Fibroblast of skin of abdomen (primary cell): Measurements from ENCODE around the gene NELFB.
"Not testable (repeated sequence)": the region's sequence is repeated elsewhere in the genome, so short reads cannot be mapped to it uniquely, and the experiment has no call there.

Source experiments
- DNase-seq: peaks from one replicate; pipeline ENCODE4 v3.0.0-alpha.2; 2013

NELFB gene

DNA sequence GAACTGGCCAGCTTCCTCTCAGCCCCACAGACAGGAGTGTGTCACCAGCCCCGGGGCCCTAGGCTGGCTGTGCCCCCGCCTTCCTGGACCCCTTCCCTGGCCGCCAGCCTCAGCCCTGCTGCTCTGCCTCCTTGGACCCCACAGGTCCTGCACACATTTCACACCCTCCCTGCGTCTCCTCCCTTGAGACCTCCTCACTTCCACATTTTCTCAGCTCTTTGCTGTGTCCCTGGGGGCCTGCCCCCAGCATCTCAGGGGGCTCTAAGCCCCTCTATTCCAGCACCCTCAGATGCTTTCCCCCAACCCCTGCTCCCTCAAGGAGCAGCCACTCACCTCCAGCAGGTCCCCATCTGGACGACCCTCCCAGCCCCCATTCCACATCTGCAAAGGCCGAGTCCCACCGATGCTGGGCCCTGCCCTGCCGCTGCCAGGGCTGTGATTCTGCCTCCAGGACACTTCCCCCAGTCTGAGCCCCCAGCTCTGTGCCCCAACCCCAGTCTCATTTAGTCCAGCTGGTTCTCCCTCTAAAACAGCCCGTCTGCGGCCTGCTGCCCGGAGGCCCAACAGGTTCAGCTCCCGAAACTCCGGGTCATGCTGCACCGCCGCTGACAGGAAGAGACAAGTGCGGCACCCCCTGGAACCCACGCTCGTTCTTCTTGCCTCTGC, 20.2 kb upstream of the NELFB start:
- DNase-seq, result no peak

- no peak for DNase-seq
These were observed 19.5 kb upstream of the NELFB start for GRCh38 chr9:137235424-137236237.

DNA sequence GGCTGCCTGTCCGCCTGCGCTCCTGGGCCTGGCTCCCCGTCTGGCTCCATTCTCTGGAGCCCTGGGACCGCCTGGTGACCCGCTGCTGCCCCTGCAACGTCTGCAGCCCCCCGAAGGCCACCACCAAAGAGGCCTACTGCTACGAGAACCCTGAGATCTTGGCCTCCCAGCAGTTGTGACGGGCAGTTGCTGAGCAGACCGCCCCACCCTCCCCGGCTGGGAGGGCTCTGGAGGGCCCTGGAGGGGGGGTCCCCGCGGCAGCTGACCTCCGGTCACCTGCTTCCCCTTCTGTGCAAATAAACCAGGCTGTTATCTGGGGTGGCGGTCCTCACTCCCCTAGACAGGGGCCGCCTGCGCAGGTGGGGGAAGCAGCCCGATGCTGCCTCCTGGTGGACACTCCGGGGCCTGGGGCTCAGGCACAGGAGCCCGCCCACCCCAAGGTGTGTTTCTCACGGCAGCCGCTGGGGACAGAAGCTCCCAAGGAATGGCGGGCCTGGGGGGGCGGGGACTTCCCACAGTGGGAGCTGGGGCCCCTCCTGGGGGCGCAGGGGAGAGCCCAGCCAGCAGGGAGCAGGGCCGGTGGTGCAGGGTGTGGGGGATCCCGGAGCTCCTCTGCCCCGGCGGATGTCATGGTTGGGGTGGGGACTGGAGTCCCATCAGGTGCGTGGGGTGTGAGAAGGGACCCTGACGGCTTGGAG, 18.7 kb upstream of the NELFB start:
- DNase-seq, result peak; percentile 72

DNA sequence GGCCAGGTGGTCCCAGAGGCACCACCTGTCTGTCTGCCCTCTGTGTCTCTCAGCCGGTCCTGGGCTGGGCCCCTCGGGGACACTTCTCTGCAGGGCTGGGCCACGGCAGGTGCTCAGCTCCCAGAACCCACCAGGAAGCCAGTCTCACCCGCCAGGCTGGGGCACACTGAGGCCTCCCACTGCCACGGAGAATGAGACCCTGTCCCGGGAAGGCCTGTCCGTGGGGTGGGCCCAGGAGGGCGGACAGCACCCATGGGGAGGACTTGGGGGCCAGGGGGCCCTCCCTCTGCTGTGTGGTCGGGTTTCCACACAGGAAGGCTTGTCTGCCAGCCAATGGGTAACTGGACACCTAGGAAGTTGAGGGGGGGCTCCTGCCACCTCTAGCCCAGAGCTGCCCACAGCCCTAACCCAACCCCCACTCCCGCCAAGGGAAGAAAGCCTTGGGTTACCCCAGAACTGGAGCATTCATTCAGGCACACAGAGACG, 18.1 kb upstream of the NELFB start:
- no peak for DNase-seq

DNA sequence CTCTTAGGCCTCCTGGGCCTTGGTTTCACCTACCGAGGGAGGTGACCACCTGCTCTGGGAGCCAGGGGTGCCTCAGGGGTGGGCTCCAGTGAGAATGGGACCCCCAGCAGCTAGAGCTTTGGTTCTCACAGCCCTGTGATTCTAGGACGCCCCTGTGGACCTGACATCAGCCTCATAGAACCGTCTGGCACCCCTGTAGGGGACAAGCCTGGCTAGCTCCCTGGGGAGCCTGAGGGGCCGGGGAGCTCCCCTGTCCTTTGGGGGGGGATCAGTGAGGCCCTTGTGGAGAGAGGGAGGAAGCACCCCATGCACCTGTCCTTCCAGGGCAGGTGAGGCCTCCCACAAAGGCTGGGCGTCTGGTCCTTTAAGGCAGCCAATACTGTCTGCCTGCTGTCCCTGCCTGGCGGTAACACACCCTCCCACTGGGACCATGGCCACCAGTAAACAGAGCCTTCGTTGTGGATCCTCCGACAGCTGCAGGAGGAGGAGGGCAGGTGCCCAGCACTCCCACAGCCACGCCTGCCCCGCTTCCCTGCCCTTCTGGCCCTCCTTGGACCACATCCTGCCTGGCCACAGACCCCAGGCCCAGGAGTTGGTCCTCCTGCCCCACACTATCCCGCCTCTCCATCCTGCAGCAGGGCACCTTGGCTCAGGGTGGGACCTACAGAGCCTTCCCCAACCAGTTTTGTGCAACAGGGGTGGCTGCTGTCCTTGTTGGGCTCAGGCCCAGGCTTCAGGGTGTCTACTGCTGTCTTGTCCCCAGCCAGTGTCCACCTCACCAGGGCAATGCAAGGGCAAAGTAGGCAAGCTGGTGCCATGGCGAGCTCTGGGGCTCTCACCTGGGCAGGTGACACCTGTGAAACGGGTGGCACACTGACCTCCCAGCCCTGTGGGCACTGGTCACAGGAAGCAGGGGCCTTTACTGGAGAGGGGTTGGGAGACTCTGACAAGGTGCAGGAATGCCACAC, 17.1 kb upstream of the NELFB start:
- DNase-seq, result no peak

DNA sequence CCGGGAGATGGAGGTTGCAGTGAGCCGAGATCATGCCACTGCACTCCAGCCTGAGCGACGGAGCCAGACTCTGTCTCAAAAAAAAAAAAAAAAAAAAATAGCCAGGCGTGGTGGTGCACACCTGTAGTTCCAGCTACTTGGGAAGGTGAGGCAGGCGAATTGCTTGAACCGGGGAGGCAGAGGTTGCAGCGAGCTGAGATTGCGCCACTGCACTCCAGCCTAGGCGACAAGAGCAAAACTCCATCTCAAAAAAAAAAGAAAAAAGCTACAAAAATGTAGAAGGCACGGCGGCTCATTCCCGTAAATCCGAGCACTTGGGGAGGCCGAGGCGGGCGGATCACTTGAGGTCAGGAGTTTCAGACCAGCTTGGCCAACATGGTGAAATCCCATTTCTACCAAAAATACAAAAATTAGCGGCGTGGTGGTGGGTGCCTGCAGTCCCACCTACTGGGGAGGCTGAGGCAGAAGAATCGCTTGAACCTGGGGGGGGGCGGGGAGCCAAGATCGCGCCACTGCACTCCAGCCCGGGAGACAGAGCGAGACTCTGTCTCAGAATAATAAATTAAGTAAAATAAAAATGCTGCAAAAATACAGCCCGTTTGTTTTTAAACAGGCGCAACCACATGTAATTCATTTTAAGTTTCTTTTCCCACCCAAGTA, 15.5 kb upstream of the NELFB start:
- not testable (repeated sequence) for DNase-seq

- DNase-seq, result peak; percentile 61
These were observed 14.7 kb upstream of the NELFB start for GRCh38 chr9:137240318-137240840.

GRCh38 chr9:137240841-137241489, 14.2 kb upstream of the NELFB start, which contains the start of gene TUBB4B:
TUBB4B (plus strand) TSS chr9:137241287; CDS start chr9:137241361, 74 bp downstream.
- DNase-seq, result peak; percentile 100

- peak; percentile 48 for DNase-seq
These were observed 13.4 kb upstream of the NELFB start for GRCh38 chr9:137241490-137242268.

- DNase-seq, result no peak
These were observed 12.6 kb upstream of the NELFB start for GRCh38 chr9:137242269-137243203.

DNA sequence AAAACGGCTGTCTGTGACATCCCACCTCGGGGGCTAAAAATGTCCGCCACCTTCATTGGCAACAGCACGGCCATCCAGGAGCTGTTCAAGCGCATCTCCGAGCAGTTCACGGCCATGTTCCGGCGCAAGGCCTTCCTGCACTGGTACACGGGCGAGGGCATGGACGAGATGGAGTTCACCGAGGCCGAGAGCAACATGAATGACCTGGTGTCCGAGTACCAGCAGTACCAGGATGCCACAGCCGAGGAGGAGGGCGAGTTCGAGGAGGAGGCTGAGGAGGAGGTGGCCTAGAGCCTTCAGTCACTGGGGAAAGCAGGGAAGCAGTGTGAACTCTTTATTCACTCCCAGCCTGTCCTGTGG, 11.9 kb upstream of the NELFB start:
- not testable (repeated sequence) for DNase-seq

DNA sequence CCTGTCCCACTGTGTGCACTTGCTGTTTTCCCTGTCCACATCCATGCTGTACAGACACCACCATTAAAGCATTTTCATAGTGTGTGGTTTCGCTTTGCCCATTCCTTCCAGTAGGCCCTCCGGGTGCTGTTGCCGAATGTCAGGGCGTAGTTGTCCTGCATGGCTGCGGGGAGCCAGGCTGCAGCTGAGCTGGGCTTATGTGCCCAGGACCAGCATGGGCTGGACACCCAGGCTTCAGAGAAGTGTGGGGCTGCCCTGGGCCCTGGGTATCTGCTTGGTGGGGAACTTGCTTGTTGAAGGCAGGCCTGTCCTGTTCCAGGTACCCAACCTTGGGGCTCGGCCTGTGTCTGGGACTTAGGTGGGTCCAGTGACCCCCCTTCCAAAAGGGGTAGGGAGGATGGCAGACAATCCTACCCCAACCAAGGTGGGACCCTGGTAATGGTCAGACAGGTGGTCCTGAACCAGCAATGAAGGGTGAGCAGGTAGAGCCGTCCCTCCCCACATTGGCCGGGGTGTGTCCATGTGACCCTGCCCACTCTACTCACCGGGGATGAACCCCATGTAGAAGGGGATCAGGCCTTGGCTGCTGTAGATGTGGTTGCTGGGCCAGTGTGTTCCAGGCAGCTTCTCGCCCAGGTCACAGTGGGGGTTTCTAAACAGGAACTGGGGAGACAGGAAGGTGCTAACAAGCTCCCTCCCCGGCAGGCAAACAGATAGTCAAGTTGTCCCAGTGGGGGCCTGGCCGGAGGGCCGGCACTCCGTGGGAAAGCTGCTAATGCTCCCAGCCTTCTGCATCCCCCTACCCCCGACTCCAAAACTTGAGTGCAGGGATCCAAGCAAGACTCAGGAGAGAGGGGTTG, 11.3 kb upstream of the NELFB start:
- no peak for DNase-seq

DNA sequence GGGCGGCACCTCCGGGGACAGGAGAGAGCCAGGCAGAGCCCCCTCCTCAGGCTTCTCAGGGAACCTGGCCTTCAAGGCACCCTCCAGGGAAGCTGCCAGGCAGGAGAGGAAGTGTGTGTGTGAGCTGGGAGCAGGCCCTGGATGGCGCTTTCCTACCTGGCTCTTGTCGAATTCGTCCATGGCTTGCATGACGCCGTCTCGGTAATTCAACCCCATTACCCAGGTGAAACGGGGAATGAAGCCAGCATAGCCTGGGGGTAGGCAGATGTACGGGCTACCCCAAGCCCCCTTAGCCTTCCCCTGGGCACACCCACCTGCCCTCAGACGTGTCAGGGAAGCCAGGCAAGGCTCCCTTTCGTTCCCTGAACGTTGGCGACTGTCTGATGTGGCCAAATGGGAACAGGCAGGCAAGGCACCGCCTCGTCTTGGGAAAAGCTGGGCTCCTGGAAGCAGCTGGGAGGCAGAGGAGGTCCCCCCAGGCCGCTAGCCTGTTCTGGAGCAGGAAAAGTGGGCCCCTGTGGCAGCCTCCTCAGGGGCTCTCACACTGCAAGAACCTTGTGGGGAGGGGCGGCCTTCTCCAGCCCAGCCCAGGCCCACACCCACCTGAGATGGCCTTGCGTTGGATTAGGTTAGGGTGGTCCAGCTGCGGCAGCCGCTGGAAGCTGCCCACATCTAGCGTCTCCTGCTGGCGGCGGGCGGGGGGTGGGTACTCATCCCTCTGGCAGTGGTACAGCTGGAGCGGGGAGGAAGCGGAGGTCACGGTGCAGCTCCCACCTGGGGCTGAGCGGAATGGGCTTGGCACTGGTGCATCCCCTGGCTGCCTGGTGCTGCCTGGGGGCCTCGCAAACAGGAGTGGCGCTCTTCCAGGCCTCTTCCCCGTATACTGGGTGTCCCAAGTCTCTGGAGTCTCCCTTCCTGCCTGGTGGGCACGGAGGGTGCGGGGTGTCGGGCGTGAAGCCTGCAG, 10.4 kb upstream of the NELFB start:
- DNase-seq, result no peak

DNA sequence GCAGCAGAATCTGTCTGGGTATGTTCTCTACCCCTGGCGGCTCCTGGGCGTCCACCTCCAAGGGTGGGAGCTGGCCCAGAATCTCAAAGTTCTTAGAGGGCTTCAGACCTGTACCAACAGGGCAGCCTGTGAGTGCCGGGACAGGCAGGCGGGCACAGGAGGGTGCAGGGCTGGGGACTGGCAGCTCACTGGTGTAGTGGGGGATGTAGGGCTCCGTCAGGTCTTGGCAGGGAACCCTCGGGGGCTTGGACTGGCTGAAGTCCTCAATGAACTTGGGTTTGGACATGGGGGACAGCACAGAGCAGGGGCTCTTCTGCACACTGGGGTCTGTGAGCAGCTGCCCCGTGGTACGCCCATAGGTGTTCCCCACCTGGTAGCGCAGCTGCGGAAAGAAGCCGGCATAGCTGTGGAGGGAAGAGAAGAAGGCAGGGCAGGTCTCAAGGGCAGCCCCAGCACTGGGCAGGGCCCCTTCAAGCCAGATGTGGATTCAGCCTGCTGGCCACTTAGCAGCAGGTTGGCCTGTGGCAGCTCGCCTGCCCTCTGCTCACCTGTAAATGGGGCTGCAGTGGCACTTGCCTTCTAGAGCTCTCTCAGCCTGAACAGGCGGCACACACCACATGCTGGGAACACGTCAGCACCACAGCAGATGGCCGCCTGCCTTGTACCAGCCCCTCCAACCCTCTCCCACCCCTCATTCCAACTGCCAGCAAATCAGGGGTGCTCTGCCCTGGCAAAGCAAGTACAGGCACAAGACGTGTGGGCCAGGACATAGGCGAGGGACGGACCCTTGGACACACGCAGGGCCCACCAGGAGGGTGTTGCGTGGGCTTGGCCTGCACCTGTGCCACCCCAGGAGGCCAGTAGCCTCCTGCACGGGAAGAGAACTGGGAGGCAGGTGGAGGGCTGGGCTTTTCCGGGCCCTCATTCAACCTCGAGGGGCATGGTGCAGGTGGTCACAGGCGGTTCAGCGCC, 9.4 kb upstream of the NELFB start:
- no peak for DNase-seq
